PC-9 (cell line): ENCODE results near the gene FNDC3B. TPM values are rescaled to one million over a fixed set of nuclear protein-coding genes. Genes with fewer than 3 reads are reported as not detected.
A peak's percentile ranks its signal among the peaks of the same experiment; 100 is the strongest.

Experiments used
- BruUV-seq: library from RNA; stranded (reverse); fragments of 400-500 nt; replicated peaks from 2 replicates; lab custom pipeline; 2021; lab: Mats Ljungman, UMichigan
- CTCF ChIA-PET: fragments of 300-600 bp; sonication (Branson Sonifier 250); formaldehyde crosslinking; loops from one replicate; lab custom pipeline; 2022; ENCODE audit warnings: antibody characterized with exemption; lab: Charles Lee
- POLR2A ChIA-PET: fragments of 300-600 bp; sonication (Branson Sonifier 250); formaldehyde crosslinking; loops from one replicate; lab custom pipeline; 2022; ENCODE audit warnings: antibody characterized with exemption; ENCODE audit not compliant: unreplicated experiment; lab: Charles Lee
- DNase-seq, 2 experiments: peaks; one replicate each; pipeline versions ENCODE4 v3.0.0 to v3.0.0-alpha.2; 2015 to 2022; ENCODE audit warnings: mixed read lengths in 1 of 2
- H2AFZ ChIP-seq: fragments of 200-600 bp; sonication (generic); 2 replicates; pipeline ENCODE4 v1.8.1; 2017; ENCODE audit warnings: antibody characterized with exemption
- H3F3A ChIP-seq: fragments of 200-600 bp; sonication (generic); 2 replicates; pipeline ENCODE4 v1.8.1; 2017; ENCODE audit warnings: antibody characterized with exemption, mild to moderate bottlenecking, low read depth; ENCODE audit not compliant: insufficient read depth
- H3K27ac ChIP-seq: fragments of 200-600 bp; sonication (generic); 2 replicates; pipeline ENCODE4 v1.6.1; 2016; ENCODE audit warnings: mixed run types
- H3K27me3 ChIP-seq: fragments of 200-600 bp; sonication (generic); 2 replicates; pipeline ENCODE4 v1.6.1; 2016; ENCODE audit warnings: low read depth, mixed run types; ENCODE audit not compliant: insufficient read depth
- H3K36me3 ChIP-seq: fragments of 200-600 bp; sonication (generic); 2 replicates; pipeline ENCODE4 v1.6.1; 2016; ENCODE audit warnings: low read depth, mixed run types
- H3K4me1 ChIP-seq: fragments of 200-600 bp; sonication (generic); replicated peaks from 2 replicates; pipeline ENCODE4 v1.6.1; 2016; ENCODE audit warnings: mixed run types; ENCODE audit not compliant: insufficient read depth
- H3K4me2 ChIP-seq: fragments of 200-600 bp; sonication (generic); 2 replicates; pipeline ENCODE4 v1.6.1; 2017; ENCODE audit warnings: mixed run types
- H3K4me3 ChIP-seq: fragments of 200-600 bp; sonication (generic); 2 replicates; pipeline ENCODE4 v1.6.1; 2016; ENCODE audit warnings: mixed run types
- H3K79me2 ChIP-seq: fragments of 200-600 bp; sonication (generic); 2 replicates; pipeline ENCODE4 v1.6.1; 2017; ENCODE audit warnings: low read depth, mixed run types
- H3K9me2 ChIP-seq: fragments of 200-600 bp; sonication (generic); 2 replicates; pipeline ENCODE4 v1.8.1; 2017; ENCODE audit warnings: mild to moderate bottlenecking; ENCODE audit not compliant: insufficient read depth
- H3K9me3 ChIP-seq: fragments of 200-600 bp; sonication (generic); 2 replicates; pipeline ENCODE4 v1.8.1; 2016; ENCODE audit warnings: low read depth; ENCODE audit not compliant: insufficient read depth
- H4K20me1 ChIP-seq: fragments of 200-600 bp; sonication (generic); 2 replicates; pipeline ENCODE4 v1.8.1; 2017; ENCODE audit not compliant: insufficient read depth
- EZH2 ChIP-seq: fragments of 200-600 bp; sonication (generic); IDR thresholded peaks from 2 replicates; pipeline ENCODE4 v1.8.0; 2017; ENCODE audit warnings: antibody characterized with exemption, low read depth
- intact Hi-C: fragments of 100-400 bp; cut with micrococcal nuclease; formaldehyde crosslinking; loops from one replicate; pipeline ENCODE4 v1.10.0; 2022; ENCODE audit not compliant: unreplicated experiment
- total RNA-seq: library from RNA; stranded (reverse); gene quantifications from 2 replicates; pipeline ENCODE4 v1.2.3, GENCODE V29; 2021
- TF ChIP-seq, protein P1 (sequence below): fragments of 200-600 bp; sonication (generic); conservative IDR thresholded peaks from 2 replicates; pipeline ENCODE4 v1.6.1; 2017; ENCODE audit warnings: mixed run types, antibody characterized with exemption, mild to moderate bottlenecking, moderate library complexity

Gene FNDC3B
- total RNA-seq, 1 experiment from 2014 or later: 106 TPM

DNA sequence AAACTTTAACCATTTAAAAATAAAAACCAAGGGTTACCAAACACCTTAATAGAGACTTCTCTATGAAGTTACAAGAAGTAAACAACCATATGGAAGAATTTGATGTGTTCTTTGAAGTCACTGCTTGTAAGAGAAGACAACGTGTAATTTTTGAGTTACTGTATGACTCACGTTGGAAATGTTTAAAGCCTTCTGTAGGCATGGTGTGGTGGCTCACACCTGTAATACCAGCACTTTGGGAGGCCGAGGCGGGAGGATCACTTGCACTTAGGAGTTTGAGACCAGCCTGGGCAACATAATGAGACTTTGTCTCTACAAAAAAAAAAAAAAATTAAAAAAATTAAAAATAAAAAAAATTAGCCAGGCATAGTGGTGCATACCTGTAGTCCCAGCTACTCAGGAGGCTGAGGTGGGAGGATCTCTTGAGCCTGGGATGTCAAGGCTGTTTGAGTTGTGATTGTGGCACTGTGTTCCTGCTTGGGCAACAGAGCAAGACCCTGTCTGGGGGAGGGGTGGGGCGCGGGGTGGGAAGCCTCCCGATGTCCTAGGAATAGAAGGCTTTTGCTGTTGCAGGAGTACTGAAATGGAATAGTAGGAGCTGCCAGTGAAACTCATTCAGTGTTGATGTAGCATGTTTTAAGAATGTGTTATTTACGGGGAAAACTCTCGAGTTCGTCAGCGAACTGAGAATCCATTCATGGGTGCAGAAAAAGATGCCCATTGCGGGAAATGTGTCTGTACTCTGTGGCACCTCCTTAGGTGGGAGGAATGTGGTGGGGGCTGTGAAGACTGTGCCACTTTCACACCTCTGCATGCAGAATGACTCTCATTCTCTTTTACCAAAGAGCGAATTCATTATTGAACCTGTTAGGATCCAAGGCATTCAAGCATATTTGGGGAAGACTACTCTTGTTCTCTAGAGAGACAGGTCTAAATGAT, 134.2 kb downstream of the FNDC3B start:
- Histone ChIP-seq H3K4me2 (no peak overlapping the region), H3K9me3 (no peaks in the 10 kb centered on the region), H3K27ac (peak overlapping the region; percentile 5; the same call in 1 of the 2 replicates), H3K27me3 (no peaks in the 10 kb centered on the region), H3F3A (peaks cover 76% of the 10 kb centered on the region), H2AFZ (no peak overlapping the region), H3K4me3 (no peak overlapping the region), H3K36me3 (peaks cover 47% of the 10 kb centered on the region), H3K9me2 (no peaks in the 10 kb centered on the region), H3K4me1 (peaks cover 65% of the 10 kb centered on the region), H4K20me1 (peaks cover 38% of the 10 kb centered on the region), H3K79me2 (peaks cover 96% of the 10 kb centered on the region)
- ChIA-PET POLR2A (interaction anchor here (0.6 kb wide), 1 partner anchor 72 kb away, joined by 5 read pairs; no protein-coding TSS in a partner anchor), CTCF (no interaction called here)
- no TSS peak for BruUV-seq
- intact Hi-C loops: loop anchor here (1.0 kb wide), 1 partner anchor 134 kb away; no protein-coding TSS in a partner anchor
- no peak for DNase-seq
- TF ChIP-seq, protein P1, sequence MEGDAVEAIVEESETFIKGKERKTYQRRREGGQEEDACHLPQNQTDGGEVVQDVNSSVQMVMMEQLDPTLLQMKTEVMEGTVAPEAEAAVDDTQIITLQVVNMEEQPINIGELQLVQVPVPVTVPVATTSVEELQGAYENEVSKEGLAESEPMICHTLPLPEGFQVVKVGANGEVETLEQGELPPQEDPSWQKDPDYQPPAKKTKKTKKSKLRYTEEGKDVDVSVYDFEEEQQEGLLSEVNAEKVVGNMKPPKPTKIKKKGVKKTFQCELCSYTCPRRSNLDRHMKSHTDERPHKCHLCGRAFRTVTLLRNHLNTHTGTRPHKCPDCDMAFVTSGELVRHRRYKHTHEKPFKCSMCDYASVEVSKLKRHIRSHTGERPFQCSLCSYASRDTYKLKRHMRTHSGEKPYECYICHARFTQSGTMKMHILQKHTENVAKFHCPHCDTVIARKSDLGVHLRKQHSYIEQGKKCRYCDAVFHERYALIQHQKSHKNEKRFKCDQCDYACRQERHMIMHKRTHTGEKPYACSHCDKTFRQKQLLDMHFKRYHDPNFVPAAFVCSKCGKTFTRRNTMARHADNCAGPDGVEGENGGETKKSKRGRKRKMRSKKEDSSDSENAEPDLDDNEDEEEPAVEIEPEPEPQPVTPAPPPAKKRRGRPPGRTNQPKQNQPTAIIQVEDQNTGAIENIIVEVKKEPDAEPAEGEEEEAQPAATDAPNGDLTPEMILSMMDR: no peak
- no peak for TF ChIP-seq EZH2

DNA sequence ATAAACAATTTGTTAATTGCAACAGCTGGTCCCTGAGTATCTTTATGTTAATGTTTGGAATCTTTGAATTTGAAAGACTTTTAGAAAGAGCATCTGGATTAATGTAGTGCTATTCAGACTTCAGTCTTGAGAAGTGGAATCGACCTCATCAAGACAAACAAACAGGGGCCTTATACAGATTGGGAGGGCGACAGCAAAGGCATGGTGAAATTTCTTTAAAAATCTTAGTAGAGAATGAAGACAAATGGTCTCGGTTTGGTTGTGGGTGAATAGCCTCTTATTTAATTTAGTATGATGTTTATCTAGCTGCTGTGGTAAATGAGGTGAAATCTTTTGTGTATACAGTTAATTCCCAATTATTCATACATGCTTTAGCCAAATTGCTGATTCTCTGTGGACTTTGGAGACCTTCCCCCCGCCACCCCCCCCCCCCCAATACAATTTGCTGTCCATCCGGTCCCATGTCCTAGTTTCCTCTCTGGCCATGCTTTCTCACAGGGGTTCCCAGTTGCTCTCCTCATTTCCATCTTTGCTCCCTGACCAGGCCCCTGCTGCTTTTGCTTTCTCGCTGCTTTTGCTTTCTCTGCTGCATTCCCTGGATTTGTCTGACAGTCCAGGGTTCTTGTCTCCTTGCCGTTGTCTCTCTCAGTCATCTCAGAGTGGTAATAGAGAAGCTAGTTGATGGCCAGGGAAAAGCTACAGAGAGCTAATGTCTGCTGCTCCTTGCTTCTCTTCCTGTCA, 135.3 kb downstream of the FNDC3B start:
- peaks cover 97% of the 10 kb centered on the region for H3K79me2 ChIP-seq
- POLR2A ChIA-PET: no interaction called here
- H3K9me2 ChIP-seq: no peaks in the 10 kb centered on the region
- no peaks in the 10 kb centered on the region for H3K9me3 ChIP-seq
- no TSS peak for BruUV-seq
- H3K27ac ChIP-seq: 0 out of 2 replicates have a peak overlapping the region, but pooled peaks have one; percentile 9
- H3F3A ChIP-seq: peaks cover 75% of the 10 kb centered on the region
- H2AFZ ChIP-seq: no peak overlapping the region
- no peaks in the 10 kb centered on the region for H3K27me3 ChIP-seq
- H4K20me1 ChIP-seq: peaks cover 39% of the 10 kb centered on the region
- H3K4me2 ChIP-seq: no peak overlapping the region
- peaks cover 47% of the 10 kb centered on the region for H3K36me3 ChIP-seq
- H3K4me1 ChIP-seq: peaks cover 65% of the 10 kb centered on the region
- H3K4me3 ChIP-seq: no peak overlapping the region
- no peak for DNase-seq
- intact Hi-C loops: no loop called here
- TF ChIP-seq, protein P1: no peak
- TF ChIP-seq EZH2: no peak
- CTCF ChIA-PET: no interaction called here

DNA sequence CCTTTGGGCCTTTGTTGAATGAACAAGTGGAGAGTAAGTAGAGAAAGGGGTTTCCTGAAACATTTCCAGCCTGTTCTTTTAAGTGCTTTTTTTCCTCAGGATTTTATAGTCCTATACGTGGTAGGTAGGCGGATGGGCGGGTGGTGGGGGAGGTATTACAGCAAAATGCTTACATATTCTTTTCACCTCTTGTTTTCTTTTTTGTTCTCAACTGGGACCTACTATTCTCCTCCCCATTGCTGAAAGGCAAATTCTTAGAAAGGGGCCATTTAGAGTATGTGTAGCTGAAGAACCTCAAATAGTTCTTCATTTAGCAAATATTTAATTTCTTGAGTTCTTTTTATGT, 135.8 kb downstream of the FNDC3B start:
- Histone ChIP-seq H3K27me3 (no peaks in the 10 kb centered on the region), H3K36me3 (peaks cover 49% of the 10 kb centered on the region), H3K79me2 (peaks cover 97% of the 10 kb centered on the region), H2AFZ (no peak overlapping the region), H3K9me2 (no peaks in the 10 kb centered on the region), H3K4me3 (no peak overlapping the region), H3K9me3 (no peaks in the 10 kb centered on the region), H4K20me1 (peaks cover 43% of the 10 kb centered on the region), H3K4me1 (peaks cover 65% of the 10 kb centered on the region), H3K27ac (0 out of 2 replicates have a peak overlapping the region, but pooled peaks have one; percentile 9), H3F3A (peaks cover 76% of the 10 kb centered on the region), H3K4me2 (no peak overlapping the region)
- BruUV-seq: no TSS peak
- POLR2A ChIA-PET: no interaction called here
- intact Hi-C loops: no loop called here
- no peak for DNase-seq
- no peak for TF ChIP-seq EZH2
- TF ChIP-seq, protein P1: no peak
- CTCF ChIA-PET: no interaction called here
